Fibroblast of gingiva (primary cell): Measurements from ENCODE around the gene RBBP8.
"Not testable (repeated sequence)": the region's sequence is repeated elsewhere in the genome, so short reads cannot be mapped to it uniquely, and the experiment has no call there.

ENCODE experiments used
- DNase-seq: peaks from one replicate; pipeline ENCODE4 v3.0.0-alpha.2; 2011; ENCODE audit warnings: low read depth

RBBP8 gene

DNA sequence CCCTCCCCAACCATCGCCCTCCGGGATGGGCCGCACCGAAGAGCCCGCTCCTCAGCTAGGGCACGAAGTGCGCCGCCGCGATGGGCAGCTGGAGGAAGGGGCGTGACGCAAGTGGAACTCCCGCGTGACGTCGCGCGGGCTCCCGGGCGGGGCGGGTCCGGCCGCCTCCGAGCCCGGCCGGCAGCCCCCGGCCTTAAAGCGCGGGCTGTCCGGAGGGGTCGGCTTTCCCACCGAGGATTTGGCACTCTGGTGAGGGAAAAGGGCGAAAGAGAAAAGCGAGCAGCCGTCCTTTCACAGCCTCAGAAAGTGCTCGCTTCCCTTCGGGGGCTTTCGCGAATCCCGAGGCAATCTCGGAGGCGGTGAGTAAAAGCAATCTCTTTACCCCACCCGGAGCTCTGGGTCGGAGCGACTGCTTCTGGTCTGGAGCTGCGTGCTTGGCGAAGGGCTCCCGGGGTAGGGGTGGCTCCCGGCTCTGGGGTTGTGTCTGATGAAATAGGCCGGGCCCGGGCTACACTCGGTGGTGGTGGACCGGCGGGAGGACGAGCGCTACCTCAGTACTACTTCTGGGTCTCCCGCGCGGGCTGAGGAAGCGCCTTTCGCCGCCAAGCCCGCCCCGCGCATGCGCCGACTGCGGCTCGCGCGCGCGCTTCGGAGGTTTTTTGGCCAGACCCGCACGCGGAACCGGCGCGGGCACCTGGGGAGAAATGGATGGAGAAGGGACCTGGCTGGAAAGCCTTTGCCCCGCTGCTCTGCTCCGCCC, at the start of gene RBBP8:
RBBP8 (plus strand) TSS at position 123 of the 760 bp plus-strand sequence. CDS start 3,524 bp downstream, outside the sequence.
- DNase-seq, result peak; percentile 73

DNA sequence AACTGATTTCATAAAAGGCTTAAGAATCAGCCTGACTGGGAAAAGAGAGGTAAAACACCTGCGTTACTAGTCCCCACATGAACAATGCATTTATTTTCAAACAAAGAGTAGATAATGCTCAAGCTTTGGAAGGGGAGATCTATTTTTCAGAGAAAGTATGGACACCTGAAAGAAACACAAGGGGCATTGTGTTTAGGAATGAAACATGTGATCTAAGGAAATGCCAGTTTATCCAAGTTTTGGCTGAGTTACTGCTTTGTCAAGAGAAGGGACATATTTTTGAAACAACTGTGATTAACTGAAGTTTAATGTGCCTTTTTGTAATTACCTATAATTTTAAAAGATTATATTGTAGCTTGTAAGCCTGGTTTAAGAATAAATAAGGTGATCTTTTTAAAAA, 49.3 kb upstream of the RBBP8 start:
- no peak for DNase-seq

DNA sequence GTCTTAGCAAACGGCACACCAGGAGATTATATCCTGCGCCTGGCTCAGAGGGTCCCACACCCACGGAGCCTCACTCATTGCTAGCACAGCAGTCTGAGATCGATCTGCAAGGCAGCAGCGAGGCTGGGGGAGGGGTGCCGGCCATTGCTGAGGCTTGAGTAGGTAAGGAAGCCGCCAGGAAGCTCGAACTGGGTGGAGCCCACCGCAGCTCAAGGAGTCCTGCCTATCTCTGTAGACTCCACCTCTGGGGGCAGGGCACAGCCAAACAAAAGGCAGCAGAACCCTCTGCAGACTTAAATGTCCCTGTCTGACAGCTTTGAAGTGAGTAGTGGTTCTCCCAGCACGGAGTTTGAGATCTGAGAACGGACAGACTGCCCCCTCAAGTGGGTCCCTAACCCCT, 47.4 kb upstream of the RBBP8 start:
- not testable (repeated sequence) for DNase-seq

DNA sequence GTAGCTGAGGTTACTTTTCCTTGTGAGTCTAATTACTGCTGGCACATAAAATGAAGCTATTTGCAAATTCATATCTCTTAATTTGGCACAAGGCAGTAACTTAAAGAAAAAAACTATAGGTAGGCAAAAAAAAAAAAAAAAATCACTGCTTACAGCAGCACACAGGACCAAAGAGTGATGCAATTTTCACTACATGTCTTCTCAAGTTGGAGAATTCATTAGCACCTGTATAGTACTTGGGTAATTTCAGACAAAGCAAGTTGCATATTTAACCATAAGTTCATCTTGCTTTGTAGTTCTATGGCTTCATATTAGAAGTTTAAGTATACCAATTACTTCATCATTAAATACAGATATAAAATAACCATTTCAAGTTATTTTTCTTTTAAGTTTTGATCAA, 33.7 kb upstream of the RBBP8 start:
- DNase-seq, result no peak

DNA sequence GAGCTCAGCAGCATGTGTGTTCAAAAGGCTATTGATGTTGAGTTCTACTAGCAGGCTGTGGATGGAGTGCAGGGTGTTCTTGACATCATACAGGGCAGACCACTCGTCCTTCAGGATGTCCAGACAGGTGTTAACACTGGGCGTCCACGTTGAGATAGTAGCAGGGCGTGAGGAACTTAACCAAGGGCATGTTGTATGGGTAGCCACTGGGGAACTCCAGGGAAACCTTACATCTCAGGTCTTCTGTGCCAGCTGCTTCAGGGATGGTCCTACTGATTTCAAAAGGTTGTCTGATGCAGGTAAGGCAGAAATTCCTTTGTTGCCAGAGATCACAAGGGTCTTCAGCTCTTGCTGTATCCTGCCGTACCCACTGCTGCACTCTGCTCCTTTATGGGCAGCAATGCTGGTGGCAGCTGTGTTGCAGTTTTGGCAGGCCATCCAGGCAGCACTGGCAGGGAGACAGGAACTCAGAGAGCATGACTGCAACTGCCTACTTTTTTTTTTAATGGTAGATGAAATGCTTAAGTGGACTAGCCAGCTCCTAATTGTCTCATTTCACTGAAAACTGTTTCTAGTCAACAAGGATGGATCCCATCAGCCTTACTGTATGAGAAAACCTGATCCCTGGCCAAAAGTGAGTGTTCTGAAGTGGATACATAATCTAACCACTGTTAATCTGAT, 32.4 kb upstream of the RBBP8 start:
- DNase-seq, result peak; percentile 62

DNA sequence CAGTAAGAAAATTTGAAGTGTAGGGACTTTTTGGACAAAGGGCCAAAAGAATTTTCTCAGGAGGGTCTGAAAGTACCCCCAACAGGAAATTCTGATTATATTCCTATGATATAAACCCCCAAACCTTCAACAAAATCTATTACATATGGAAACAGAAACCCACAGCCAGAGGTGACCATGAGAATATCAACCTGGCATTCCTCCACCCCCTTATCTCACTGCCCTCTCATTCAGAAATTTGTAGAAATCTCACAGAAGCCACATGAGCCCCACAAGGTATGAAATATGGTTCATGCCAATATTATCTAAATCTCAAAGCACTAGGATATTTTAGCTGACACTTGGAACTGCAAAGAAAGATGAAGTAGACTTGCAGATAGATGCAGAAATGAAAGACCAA, 31.0 kb upstream of the RBBP8 start:
- no peak for DNase-seq

DNA sequence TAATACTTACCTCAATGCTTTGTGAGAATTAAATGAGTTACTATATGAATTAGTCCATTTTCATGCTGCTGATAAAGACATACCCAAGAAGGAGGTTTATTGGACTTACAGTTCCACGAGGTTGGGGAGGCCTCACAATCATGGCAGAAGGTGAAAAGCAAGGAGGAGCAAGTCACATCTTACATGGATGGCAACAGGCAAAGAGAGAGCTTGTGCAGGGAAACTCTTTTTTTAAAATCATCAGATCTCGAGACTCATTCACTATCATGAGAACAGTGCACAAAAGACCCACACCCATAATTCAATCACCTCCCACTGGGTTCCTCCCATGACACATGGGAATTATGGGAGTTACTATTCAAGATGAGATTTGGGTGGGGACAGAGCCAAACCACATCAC, 29.9 kb upstream of the RBBP8 start:
- not testable (repeated sequence) for DNase-seq

DNA sequence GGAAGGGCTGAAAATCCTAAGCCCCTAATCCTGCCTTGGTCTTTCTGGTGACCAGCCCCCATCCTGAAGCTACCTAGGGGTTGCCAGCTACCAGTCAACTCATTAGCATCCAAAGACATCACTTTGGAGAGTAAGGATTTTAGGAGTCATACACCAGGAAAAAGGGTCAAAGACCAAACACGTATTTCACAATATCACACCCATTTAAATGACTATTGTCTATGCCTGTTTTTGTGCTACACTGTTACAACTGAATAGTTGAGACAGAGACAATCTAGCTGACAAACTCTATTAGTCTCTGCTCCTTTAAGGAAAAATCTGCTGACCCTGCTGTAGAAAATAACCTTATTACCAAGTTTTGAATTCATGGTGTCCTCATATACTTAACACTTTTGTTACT, 21.0 kb upstream of the RBBP8 start:
- no peak for DNase-seq

DNA sequence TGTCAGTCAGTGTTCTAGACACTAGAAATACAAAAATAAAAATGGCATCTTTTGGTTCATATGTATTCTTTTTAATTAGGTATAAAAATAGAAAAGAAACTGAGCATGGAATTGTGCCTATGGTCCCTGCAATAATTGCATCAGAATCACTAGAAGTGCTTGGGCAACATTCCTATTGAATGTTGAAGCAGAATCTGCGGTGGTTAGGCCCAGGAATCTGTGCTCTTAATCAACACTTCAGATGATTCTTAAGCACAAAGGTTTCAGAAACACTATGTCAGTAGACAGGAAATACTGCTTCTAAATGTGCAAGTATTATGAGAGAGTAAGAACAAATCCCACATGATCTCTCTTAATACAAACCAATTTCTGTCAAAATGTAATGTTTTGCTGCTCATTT, 20.3 kb upstream of the RBBP8 start:
- peak; percentile 10 for DNase-seq

DNA sequence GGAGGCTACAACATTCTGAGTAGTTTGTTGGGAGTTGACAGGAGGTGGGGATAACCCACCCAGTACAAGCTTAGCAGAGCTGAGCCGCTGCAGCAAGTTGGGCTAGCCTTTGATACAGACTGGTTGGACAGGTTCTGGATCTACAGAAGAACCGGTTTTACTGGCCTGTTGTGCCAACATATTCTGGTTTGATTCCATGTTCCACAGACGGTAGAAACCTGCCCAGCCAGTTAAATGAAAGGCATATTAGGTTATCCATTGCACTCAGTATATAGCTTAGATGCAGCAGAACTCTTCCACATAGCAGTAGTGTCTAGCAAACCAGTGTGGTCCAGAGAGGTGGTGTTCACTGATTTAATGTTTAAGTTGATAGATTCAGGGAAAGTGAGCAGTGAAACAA, 19.3 kb upstream of the RBBP8 start:
- DNase-seq, result no peak

DNA sequence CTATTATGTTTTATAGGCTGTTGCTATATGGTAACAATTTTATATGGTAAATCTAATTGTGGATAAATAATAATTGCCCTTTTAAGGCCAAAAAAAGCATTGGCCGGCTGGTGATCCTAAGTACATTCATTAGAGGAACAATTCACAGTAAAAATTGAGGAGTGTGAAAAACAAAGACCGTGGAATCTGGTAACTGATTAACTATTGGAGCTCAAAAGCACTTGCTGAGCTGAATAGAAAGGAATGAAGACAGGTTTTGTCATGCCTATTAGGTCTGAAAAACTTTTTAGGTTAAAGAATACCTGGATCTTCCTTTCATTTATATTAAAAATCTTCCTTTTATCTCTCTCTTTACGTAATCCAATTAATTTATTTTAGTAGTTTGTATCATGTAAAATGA, 18.5 kb upstream of the RBBP8 start:
- DNase-seq, result no peak

DNA sequence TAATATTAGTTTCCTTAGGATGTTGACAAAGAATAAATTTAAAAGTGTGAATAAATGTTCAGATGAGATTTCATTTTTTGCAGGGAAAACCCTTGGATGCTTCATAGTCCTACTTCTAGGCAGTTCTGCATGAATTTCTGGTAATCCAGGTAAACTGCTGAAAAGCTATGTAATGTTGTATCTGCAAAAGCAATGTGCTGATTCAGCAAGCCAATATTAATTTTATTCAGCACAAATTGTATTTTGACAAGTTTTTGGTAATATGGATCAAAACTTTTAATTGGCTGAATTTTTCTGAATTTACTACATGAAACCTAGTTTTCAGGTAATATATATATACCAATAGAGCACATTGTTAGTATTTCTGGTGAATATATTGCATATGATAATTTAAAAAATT, 17.8 kb upstream of the RBBP8 start:
- DNase-seq, result no peak

DNA sequence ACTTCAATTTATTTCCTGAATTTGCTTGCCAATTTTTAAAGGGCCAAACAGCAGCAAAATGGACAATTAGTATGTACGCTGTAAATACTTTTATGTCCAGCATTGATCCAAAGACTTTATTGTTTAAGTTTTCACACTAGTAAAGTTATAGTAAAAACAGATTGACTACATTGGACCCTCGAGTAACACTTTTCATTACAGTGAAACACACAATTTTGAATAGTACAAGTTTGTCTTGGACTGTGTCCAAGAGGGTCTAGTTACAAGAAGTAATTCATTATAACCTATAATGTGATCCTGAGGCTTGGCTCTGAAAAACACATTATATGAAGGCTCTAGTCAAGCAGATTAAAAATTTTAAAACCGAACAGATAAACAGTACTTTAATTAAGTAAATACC, 11.4 kb upstream of the RBBP8 start:
- no peak for DNase-seq

DNA sequence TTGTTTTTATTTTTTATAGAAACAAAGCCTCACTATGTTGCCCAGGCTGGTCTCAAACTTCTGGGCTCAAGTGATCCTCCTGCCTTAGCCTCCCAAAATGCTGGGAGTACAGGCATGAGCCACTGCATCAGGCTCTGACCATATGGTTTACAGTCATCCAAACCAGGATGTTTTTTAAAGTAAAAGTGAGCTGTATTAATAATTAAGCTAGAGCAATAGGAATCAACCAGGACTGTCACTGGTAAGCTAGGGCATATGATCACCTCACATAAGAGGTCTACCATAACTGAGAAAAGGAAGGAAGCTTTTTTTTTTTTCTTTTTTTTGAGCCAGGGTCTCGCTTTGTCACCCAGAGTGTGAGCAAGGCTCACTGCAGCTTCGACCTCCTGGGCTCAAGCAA, 8.5 kb upstream of the RBBP8 start:
- DNase-seq, result no peak

DNA sequence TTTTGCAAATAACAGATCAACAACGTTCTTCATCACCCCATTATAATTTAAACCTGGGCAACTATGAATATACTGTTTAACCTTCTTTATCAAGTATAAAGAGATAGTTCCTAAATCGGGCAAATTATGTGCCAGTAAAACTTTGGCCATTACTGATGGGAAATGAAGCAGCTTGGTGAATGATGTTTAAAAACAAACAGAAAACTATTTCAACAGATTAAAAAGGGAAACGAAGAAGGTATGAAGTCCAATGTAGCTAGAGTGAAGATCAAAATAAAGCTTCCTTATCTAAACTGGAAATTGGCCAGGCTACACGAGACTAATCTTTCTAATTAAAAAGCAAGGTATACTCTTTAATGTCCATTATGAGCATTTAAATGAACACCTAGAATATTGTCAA, 6.7 kb upstream of the RBBP8 start:
- DNase-seq, result no peak

DNA sequence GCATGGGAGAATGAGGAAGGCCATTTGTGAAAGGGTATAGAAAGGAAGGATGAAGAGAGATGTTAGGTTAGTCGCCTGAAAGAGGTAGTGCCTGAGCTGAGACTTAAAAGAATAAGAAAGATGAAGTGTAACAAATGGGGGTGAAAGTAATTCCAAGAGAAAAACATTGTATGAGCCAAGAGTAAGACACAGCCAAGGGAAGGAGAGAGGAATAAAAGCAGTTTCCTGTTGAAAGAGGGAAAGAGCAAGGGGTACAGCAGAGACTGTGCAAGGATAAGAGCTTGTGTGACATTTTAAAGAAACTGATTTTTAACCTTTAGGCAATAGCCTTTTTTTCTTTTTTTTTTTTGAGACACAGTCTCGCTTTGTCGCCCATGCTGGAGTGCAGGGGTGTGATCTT, 4.8 kb upstream of the RBBP8 start:
- DNase-seq, result no peak

DNA sequence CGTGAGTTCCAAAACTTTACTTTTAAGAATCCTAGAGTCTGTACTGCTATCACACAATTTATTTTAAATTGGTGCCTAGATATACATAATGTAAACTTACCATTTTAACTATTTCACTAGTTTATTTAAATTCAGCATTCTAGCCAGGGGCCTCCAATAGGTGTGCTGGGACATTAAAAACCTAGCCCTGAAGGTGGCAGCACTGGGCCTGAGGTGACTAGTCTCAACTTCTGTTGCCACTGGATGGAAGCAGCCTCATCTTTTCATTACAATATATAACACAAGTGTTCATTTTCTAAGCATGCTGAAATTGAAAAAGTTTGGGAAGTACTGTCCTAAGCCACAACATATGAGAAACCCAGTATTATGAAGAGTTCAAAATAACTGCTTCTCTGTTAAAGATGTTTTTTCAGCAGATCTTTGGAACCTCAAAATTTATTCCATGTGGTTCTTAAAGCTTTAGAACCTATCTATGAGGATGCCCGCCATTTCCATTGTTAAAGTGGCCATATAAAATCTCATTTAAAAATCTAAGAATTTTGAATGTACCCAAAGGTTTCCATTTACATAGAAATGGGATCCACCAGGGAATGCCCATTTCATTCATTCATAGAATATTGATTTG, 2.9 kb upstream of the RBBP8 start:
- peak; percentile 52 for DNase-seq

DNA sequence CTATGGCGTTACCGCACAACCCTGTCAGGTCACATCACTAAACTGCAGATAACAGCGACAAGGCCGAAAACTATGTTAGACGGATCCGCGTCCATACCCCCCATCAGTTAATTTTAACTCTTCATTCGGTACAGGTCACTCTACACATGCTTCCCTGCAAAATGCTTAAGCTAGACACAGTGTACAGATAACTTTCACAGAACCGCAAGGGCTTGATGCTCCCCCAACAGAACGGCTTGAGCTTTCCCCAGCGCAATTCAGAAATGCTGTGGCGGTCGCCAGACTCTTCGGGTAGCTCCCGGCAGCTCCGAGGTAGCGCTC, 283 bp upstream of the RBBP8 start:
- DNase-seq, result no peak

DNA sequence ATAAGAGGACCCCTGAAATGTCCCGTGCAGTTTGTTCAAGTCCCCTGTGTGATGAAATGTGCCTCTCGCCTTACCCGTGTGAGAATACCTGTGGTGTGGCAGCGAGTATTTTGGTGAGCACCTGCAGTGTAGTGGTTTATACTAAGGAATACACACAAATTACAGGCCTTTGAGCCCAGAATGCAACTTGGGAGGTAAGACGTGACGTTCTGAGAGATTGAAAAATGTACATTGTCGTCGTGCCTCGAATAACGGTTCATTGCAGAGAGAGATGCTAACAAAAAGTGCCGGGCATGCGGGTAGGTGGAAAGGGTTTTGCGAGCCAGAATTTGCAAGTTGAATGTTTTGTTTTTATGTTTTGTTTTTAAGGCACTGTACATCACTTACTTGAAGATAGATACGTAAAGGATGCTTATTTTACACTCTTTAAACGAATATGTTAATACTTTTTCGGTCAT, 867 bp downstream of the RBBP8 start:
- no peak for DNase-seq

DNA sequence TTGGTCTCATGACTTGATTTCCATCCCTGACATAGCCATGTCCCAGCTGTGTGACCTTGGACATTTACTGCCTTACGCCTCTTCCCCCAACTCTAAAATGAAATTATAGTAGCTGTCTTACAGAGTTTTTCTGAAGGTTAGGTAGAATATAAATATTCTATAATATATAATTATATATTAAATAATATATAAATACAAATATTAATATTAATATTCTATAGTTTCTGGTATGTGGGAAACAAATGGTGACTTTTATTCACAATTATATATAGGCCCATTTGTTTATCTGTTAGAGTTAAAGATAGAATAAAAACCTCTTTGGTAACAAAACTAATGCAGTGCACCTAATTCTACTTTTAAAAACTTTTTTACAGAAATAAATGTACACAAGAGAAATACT, 1.7 kb downstream of the RBBP8 start:
- no peak for DNase-seq

DNA sequence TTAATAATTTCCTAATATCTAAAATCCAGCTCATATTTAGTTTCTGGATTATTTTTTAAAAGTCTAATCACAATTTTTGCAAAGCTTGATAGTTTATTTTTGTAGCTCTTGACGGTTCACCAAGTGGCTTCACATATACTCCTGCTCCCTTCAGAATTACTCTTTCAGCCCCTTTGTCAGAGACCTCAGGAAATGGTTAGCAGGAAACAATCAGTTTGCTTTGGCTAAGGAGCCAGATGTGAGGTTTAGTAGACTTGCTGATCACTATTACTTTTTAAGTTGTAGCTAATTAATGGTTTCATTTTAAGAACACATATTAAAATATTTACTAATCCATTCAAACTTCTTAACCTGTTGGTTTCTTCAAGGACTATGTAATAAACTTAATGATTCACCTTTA, 2.3 kb downstream of the RBBP8 start:
- no peak for DNase-seq

DNA sequence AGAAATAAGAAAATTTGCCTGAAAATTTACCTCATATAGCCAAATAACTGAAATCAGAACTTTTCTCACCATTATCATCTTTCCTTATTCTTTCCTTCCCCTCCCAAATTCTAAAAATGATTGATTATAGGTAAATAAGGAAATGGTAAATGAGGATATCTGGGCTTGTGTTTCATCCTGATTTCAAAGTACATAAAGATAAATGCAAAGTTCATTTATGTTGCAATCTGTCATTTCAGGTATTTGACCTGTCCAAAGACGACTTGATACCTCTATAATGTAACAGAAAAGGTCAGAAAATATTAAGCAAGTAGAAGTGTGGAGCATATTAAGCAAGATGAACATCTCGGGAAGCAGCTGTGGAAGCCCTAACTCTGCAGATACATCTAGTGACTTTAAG, 3.4 kb downstream of the RBBP8 start:
- no peak for DNase-seq

DNA sequence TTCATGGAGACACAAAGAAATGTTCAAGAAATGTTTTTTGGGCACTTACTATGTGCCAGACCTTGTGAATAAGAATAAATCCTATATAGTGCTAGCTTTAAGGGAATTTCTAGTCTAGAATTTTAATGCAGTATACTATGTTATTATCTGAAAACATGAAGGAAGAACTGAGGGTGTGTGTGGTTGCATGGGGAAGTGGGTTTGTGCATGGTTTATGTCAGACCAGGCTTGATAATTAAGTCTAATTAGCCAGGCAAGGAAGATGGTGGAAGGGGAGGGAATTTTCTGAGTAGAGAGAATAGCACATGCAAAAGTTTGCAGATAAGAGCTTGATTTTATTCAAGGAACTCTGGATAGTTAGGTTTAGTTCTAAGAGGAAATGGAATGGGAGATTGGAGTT, 6.5 kb downstream of the RBBP8 start:
- DNase-seq, result no peak

DNA sequence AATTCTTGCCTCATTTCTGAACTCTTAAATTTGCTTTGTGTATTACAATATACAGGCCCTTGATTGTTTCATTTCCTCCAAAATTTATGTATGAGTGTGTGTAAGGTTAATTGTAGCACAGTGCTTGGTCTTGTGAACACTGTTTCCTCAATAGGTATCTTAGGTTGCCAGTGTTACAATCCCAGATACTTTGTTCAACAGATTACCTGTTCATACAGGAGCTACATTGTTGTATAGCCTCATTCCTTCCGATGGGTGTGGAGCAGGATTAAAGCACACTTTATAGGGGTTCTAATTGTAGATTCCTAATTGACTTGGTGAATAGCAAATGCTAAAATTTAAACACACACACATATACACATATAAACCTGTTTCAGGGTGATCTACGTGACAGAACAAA, 10.7 kb downstream of the RBBP8 start:
- no peak for DNase-seq
